Ascending aorta (tissue), 2 donors: ENCODE measurements around the gene SYNPO. TPM values are rescaled to one million over a fixed set of nuclear protein-coding genes. Genes with fewer than 3 reads are reported as not detected.
A peak's percentile ranks its signal among the peaks of the same experiment; 100 is the strongest.

Experiments
- DNase-seq, 2 donors: peaks; one replicate each; pipeline ENCODE4 v3.0.0-alpha.2; 2019; ENCODE audit warnings: low spot score in 2 of 2
- H3K27ac ChIP-seq, 2 donors: fragments of 200-600 bp; sonication (generic); one replicate each; pipeline ENCODE4 v1.5.1; 2016 to 2017; ENCODE audit warnings: mild to moderate bottlenecking in 1 of 2
- H3K27me3 ChIP-seq: fragments of 200-600 bp; sonication (generic); one replicate; pipeline ENCODE4 v1.5.1; 2017
- H3K36me3 ChIP-seq, 2 donors: fragments of 200-600 bp; sonication (generic); one replicate each; pipeline ENCODE4 v1.5.1; 2016
- H3K4me1 ChIP-seq, 2 donors: fragments of 200-600 bp; sonication (generic); one replicate each; pipeline ENCODE4 v1.5.1; 2016 to 2017; ENCODE audit warnings: mild to moderate bottlenecking in 1 of 2
- H3K4me3 ChIP-seq, 2 donors: fragments of 200-600 bp; sonication (generic); one replicate each; pipeline ENCODE4 v1.5.1; 2016 to 2017; ENCODE audit warnings: mild to moderate bottlenecking in 1 of 2
- H3K9me3 ChIP-seq, 2 donors: fragments of 200-600 bp; sonication (generic); one replicate each; pipeline ENCODE4 v1.5.1; 2016
- intact Hi-C: fragments of 100-400 bp; cut with DNase I; formaldehyde crosslinking; loops from one replicate; pipeline ENCODE4 v1.15.1; 2023
- total RNA-seq: library from RNA; depleted of rRNA; stranded (reverse); fragments of >200 nt; gene quantifications from one replicate; pipeline ENCODE4 v1.1.0, GENCODE V29; 2016
- TF ChIP-seq, protein P1 (sequence below), 3 experiments: fragments of 200-600 bp in 2 of 3; fragments of 450-650 bp in 1 of 3; sonication (generic) in 2 of 3; IDR thresholded peaks; one replicate each; pipeline ENCODE4 v1.5.1; 2016 to 2019; ENCODE audit warnings: antibody characterized with exemption in 3 of 3, mild to moderate bottlenecking in 1 of 3, moderate library complexity in 1 of 3

Gene SYNPO
- total RNA-seq, 1 donor from 2014 or later, result 128 TPM

DNA sequence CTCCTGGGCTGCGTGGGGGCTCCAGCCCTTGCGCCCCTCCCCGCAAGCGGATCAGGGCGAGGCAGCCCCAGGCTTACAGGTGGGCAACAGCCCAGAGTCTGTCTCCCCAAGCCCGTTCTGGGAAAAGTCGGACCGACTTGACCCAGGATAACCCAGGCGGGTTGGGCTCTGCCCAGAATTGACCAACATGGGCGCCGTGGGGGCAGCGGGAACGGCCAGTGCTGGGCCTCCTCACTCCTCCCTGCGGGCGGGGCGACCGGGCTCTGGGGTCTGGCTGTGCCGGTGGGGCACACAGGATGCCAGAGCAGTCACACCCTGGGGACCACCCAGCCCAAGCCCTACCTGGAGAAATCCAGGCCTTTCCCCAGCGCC lies 15.3 kb upstream of the SYNPO start:
- DNase-seq, result peak in 1 of 2 donors; percentile 88
- Histone ChIP-seq H3K9me3 (no peaks in the 10 kb centered on the region), H3K27ac (peak overlapping the region; percentile 96 to 99), H3K36me3 (peaks cover 0 to 5% of the 10 kb centered on the region in 2 donors), H3K4me1 (peaks cover 15 to 53% of the 10 kb centered on the region in 2 donors), H3K4me3 (peak overlapping the region; percentile 81 to 95), H3K27me3 (no peaks in the 10 kb centered on the region)
- TF ChIP-seq, protein P1, sequence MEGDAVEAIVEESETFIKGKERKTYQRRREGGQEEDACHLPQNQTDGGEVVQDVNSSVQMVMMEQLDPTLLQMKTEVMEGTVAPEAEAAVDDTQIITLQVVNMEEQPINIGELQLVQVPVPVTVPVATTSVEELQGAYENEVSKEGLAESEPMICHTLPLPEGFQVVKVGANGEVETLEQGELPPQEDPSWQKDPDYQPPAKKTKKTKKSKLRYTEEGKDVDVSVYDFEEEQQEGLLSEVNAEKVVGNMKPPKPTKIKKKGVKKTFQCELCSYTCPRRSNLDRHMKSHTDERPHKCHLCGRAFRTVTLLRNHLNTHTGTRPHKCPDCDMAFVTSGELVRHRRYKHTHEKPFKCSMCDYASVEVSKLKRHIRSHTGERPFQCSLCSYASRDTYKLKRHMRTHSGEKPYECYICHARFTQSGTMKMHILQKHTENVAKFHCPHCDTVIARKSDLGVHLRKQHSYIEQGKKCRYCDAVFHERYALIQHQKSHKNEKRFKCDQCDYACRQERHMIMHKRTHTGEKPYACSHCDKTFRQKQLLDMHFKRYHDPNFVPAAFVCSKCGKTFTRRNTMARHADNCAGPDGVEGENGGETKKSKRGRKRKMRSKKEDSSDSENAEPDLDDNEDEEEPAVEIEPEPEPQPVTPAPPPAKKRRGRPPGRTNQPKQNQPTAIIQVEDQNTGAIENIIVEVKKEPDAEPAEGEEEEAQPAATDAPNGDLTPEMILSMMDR (IDR thresholded peaks at IDR 0.05), result no peak
- intact Hi-C loops, result loop anchor here (5.0 kb wide), 1 partner anchor 33 kb away; no protein-coding TSS in a partner anchor

DNA sequence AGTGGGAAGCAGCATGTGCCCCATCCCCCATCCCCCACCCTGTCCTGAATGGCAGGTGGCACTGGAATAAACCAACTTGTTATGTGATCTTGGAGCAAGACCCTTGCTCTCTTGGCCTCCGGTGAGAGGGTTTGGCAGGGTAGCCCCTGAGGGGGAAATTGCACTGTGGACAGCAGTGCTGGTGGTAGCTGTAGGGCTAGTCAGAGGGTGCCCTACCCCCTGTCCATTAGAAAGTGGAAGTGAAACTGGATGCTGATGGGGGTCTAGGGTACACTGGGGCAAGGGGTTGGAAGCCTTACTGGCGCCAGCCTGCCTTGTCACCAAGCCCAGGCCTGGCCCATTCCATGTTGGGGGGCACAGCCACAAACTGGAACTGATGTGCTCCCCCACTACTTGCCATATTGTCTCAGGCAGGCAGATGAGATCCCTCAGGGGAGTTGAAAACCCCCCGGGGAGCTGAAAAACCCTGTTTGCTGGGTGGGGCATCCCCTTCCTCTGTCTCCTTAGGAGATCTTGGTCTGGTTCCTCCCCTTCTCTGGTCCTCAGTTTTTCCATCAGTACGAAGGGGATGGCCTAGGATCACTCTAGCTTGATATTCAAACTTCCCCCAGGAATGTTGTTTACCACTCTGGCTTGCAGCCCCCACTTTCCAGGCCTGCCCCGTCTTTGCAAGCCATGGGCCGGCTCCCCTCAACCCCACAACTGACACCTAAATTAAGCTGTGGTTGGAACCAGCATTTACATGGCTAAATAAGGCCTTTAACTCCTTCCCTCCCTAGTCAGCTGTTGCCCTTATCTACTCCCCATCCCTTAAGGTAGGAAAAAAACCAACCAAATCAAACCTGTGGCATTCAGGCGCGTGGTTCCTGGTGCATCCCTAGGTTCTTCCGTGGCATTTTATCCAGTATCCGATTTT lies 14.4 kb upstream of the SYNPO start:
- Histone ChIP-seq H3K27me3 (no peaks in the 10 kb centered on the region), H3K4me1 (peaks cover 24 to 62% of the 10 kb centered on the region in 2 donors), H3K36me3 (peaks cover 0 to 10% of the 10 kb centered on the region in 2 donors), H3K27ac (peak overlapping the region; percentile 96 to 99), H3K4me3 (peak overlapping the region; percentile 81 to 95), H3K9me3 (no peaks in the 10 kb centered on the region)
- TF ChIP-seq, protein P1 (IDR thresholded peaks at IDR 0.05), result no peak
- intact Hi-C loops, result loop anchor here (1.0 to 5.0 kb wide), 3 partner anchors 11 to 34 kb away; no protein-coding TSS in a partner anchor
- DNase-seq, result no peak

DNA sequence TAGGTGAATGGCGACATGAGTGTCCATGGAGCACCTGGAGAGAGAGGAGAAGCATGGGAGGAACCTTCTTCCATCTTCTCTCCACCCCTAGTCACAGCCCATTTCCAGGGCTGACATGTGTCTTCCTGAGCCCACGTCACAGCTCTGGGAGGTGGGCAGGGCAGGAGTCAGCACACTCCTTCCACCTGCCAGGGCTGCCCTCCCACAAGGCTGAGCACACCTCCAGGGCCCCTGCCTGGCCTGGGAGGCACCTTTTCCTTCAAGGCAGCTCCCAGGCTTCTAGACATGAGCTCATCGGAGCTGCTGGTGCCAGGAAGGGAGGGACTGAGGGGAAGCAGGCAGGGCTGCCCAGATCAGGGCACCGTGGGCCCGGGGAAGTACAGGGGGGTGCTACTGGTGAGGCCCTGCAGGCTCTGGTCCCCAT lies 13.6 kb upstream of the SYNPO start:
- DNase-seq, result peak; percentile 51 to 88
- intact Hi-C loops, result loop anchor here (1.0 to 5.0 kb wide), 3 partner anchors 10 to 35 kb away; no protein-coding TSS in a partner anchor
- H3K36me3 ChIP-seq, result peaks cover 0 to 15% of the 10 kb centered on the region in 2 donors
- peaks cover 32 to 68% of the 10 kb centered on the region in 2 donors for H3K4me1 ChIP-seq
- no peaks in the 10 kb centered on the region for H3K27me3 ChIP-seq
- H3K9me3 ChIP-seq, result no peaks in the 10 kb centered on the region
- peak overlapping the region; percentile 96 to 99 for H3K27ac ChIP-seq
- peak overlapping the region; percentile 81 to 95 for H3K4me3 ChIP-seq
- TF ChIP-seq, protein P1 (IDR thresholded peaks at IDR 0.05), result no peak

DNA sequence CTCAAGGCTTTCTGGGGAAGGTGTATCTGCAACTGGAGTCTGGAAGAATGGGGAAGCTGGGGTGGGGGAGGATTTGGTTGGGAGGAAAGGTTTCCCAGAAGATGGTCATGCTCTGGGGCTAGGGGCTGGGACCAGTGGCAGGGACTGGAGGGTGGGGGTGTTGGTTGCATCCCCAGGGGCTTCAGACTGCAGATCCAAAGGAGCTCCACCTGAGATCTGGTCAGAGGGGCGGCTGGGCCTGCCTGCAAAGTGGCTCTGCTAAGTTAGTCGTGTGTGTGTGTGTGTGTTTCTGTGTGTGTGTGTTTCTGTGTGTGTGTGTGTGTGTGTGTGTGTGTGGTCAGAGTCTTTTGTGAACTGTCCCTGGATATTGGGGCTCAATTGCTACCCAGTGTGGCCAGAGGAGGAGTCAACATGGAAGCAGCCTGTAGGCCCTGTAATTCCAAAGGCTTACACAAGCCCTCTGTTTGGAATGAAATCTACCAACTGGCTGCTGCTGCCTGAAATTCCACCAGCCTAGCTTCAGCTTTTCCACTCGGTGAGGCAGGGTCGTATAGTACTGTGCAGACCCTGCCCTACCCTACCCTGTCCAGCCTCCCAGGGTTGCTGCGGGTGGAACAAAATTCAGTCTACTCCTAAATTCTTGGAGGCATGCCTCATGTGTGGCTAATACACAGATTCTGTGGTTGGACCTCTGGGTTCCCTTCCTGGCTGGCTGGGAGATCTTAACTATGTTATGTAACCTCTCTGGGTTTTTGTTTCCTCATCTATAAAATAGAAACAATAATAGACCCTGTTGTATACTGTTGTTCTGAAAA lies 12.5 kb upstream of the SYNPO start:
- peak overlapping the region; percentile 96 to 99 for H3K27ac ChIP-seq
- H3K4me3 ChIP-seq, result peak overlapping the region; percentile 81 to 95
- no peak for DNase-seq
- H3K9me3 ChIP-seq, result no peaks in the 10 kb centered on the region
- TF ChIP-seq, protein P1 (IDR thresholded peaks at IDR 0.05), result no peak
- intact Hi-C loops, result loop anchor here (2.0 to 5.0 kb wide), 2 partner anchors 27 to 36 kb away; no protein-coding TSS in a partner anchor
- no peaks in the 10 kb centered on the region for H3K27me3 ChIP-seq
- H3K36me3 ChIP-seq, result peaks cover 0 to 15% of the 10 kb centered on the region in 2 donors
- H3K4me1 ChIP-seq, result peaks cover 42 to 71% of the 10 kb centered on the region in 2 donors

DNA sequence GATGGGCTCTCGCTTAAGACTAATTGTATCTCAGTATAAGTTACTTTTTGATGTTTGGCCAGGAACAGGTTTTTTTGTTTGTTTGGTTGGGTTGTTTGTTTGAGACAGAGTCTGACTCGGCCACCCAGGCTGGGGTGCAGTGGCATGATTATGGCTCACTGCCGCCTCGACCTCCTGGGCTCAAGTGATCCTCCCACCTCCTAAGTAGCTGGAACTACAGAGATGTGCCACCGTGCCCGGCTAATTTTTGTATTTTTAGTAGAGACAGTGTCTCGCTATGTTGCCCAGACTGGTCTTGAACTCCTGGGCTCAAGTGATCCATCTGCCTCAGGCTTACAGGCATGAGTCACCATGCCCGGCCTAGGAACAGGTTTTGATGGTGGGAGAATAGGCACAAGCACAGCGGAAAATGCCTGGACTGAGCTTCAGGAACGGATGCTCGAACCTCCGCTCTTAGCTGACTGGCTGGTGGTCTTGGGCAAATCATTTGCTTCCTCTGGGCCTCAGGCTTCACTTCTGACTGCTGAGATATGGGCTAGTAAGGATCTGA lies 11.4 kb upstream of the SYNPO start:
- H3K27me3 ChIP-seq, result no peaks in the 10 kb centered on the region
- no peaks in the 10 kb centered on the region for H3K9me3 ChIP-seq
- H3K36me3 ChIP-seq, result peaks cover 0 to 15% of the 10 kb centered on the region in 2 donors
- TF ChIP-seq, protein P1 (IDR thresholded peaks at IDR 0.05), result no peak
- peak overlapping the region; percentile 96 to 99 for H3K27ac ChIP-seq
- DNase-seq, result no peak
- H3K4me3 ChIP-seq, result peak overlapping the region; percentile 6 to 81
- intact Hi-C loops, result loop anchor here (5.0 kb wide), 1 partner anchor 37 kb away; no protein-coding TSS in a partner anchor
- peaks cover 39 to 66% of the 10 kb centered on the region in 2 donors for H3K4me1 ChIP-seq
